ENCODE results near the gene KIAA0319L.

GRCh38 chr1:35558374-35559316 is 1.4 kb upstream of the KIAA0319L start:
- no peak for TF ChIP-seq GATA2 (IDR thresholded peaks at IDR 0.05; ENCODE audit: low read depth, low read length)
- no peak for TF ChIP-seq GATA3 (IDR thresholded peaks at IDR 0.05; ENCODE audit: low read depth, low read length)

All from SH-SY5Y (cell line).